AG08395 (cell line): ENCODE data around the gene SLC41A2.
"Not testable (repeated sequence)": the region's sequence is repeated elsewhere in the genome, so short reads cannot be mapped to it uniquely, and the experiment has no call there.

Source experiments
- DNase-seq: peaks from one replicate; pipeline ENCODE4 v3.0.0; 2012; ENCODE audit warnings: mixed read lengths, low spot score

The SLC41A2 gene

GRCh38 chr12:104958001-104958804, at the start of gene SLC41A2:
Gene SLC41A2, minus strand, starts transcription at chr12:104958290. Its CDS starts 29,763 bp downstream, at chr12:104928527.
- DNase-seq = peak; percentile 92

GRCh38 chr12:105001476-105001875, 43.4 kb upstream of the SLC41A2 start:
- no peak for DNase-seq

GRCh38 chr12:104999347-104999685, 41.2 kb upstream of the SLC41A2 start:
- no peak for DNase-seq

- DNase-seq = no peak
Measured at GRCh38 chr12:104998423-104999346, 40.6 kb upstream of the SLC41A2 start.

GRCh38 chr12:104997541-104997940, 39.5 kb upstream of the SLC41A2 start:
- DNase-seq = no peak

GRCh38 chr12:104994336-104994735, 36.2 kb upstream of the SLC41A2 start:
- DNase-seq = no peak

GRCh38 chr12:104991565-104992128, 33.6 kb upstream of the SLC41A2 start:
- no peak for DNase-seq

GRCh38 chr12:104990950-104991349, 32.9 kb upstream of the SLC41A2 start:
- no peak for DNase-seq

- peak; percentile 97 for DNase-seq
Measured at GRCh38 chr12:104986022-104986941, 28.2 kb upstream of the SLC41A2 start, which contains the start of gene NOPCHAP1. Gene NOPCHAP1, plus strand, starts transcription at chr12:104986316. Its CDS starts 37 bp downstream, at chr12:104986353.

GRCh38 chr12:104985206-104985605, 27.1 kb upstream of the SLC41A2 start:
- DNase-seq = no peak

- DNase-seq = not testable (repeated sequence)
Measured at GRCh38 chr12:104977688-104978087, 19.6 kb upstream of the SLC41A2 start.

GRCh38 chr12:104976703-104977102, 18.6 kb upstream of the SLC41A2 start:
- DNase-seq = no peak

GRCh38 chr12:104975587-104976343, 17.7 kb upstream of the SLC41A2 start:
- DNase-seq = peak; percentile 65

- peak; percentile 58 for DNase-seq
Measured at GRCh38 chr12:104974626-104975290, 16.7 kb upstream of the SLC41A2 start.

- DNase-seq = no peak
Measured at GRCh38 chr12:104973250-104973649, 15.2 kb upstream of the SLC41A2 start.

GRCh38 chr12:104971306-104971705, 13.2 kb upstream of the SLC41A2 start:
- DNase-seq = no peak

- DNase-seq = no peak
Measured at GRCh38 chr12:104969343-104969742, 11.3 kb upstream of the SLC41A2 start.

GRCh38 chr12:104966677-104967076, 8.6 kb upstream of the SLC41A2 start:
- DNase-seq = no peak

- no peak for DNase-seq
Measured at GRCh38 chr12:104964856-104965205, 6.7 kb upstream of the SLC41A2 start.

- no peak for DNase-seq
Measured at GRCh38 chr12:104964167-104964855, 6.2 kb upstream of the SLC41A2 start.
